GM18499 (cell line): ENCODE measurements around the gene TLR8.
"Not testable (repeated sequence)": the region's sequence is repeated elsewhere in the genome, so short reads cannot be mapped to it uniquely, and the experiment has no call there.

Source experiments
- ATAC-seq: cut with Tn5 transposase; IDR thresholded peaks from one replicate; pipeline ENCODE4 v1.9.1; 2021; ENCODE audit warnings: moderate number of reproducible peaks; ENCODE audit not compliant: insufficient read depth, unreplicated experiment

The TLR8 gene

DNA sequence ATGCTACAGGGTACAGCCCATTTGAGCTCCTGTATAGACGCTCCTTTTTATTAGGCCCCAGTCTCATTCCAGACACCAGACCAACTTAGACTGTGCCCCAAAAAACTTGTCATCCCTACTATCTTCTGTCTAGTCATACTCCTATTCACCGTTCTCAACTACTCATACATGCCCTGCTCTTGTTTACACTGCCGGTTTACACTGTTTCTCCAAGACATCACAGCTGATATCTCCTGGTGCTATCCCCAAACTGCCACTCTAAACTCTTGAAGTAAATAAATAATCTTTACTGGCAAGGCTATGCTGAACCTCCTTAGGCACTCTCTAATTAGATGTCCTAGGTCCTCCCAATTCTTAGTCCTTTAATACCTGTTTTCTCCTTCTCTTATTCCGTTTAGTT is 38.0 kb downstream of the TLR8 start:
- ATAC-seq, result not testable (repeated sequence)

DNA sequence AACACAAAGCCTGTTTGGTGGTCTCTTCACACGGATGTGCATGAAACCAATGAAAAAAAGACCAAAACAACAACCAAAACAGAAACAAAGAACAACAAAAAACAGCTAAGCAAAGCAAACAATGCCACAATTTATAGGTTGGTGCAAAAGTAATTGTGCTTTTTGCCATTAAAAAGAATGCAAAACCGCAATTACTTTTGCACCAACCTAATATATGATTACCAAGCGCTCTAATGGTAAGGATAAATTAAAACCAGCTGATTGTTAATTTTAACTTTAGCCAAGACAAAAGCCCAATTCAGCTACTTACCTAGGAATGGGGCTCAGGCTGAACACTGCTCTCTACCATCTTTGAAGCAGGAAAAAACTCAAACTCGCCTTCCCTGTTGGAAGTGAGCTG is 39.1 kb downstream of the TLR8 start:
- no peak for ATAC-seq

DNA sequence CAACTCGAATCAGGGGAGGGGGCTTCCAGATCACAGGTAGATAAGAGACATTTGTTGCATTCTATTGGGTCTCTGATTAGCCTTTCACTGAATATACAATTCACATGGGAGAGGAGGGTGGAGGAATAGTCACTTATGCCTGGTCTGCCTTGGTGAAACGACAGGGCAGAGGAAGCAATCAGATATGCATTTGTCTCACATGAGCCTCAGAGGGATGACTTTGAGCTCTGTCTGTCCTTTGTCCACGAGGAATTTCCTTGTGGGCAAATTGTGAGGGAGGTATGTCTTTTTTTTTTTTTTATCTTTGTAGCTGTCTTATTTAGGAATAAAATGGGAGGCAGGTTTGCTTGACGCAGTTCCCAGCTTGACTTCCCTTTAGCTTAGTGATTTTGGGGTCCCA is 40.0 kb downstream of the TLR8 start:
- ATAC-seq, result no peak

DNA sequence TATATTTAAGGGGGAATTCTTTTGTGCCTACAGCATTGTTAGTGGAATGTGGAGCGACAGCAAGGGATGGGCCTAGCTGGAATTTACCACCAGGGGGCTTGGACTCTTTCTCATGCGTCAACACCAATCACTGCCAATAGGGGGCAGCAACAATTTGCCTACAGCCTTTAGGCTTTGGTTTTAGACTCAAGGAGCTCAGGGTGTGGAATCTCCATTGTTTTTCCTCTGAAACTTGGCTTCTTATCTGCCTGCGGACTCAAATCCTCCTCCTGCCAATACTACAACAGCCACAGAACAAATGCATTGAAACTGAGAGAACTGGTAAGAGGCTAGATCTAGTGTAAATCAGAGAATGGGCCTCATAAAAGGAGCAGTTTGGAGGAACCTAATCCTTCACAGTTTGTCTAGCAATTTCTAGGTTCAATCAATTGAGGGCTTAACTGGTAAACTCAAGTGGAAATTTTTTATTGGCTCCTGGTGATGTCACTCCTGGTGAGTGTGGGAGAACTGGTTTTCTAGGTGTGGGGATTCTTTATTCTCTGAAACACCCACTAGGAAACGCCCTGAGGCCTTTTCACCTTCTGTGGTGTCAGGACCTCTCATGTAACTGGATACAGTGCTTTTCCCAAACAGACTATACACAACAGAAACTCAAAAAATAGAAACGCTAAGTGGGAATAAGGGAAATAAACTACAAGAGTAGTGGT is 40.6 kb downstream of the TLR8 start:
- ATAC-seq, result no peak

DNA sequence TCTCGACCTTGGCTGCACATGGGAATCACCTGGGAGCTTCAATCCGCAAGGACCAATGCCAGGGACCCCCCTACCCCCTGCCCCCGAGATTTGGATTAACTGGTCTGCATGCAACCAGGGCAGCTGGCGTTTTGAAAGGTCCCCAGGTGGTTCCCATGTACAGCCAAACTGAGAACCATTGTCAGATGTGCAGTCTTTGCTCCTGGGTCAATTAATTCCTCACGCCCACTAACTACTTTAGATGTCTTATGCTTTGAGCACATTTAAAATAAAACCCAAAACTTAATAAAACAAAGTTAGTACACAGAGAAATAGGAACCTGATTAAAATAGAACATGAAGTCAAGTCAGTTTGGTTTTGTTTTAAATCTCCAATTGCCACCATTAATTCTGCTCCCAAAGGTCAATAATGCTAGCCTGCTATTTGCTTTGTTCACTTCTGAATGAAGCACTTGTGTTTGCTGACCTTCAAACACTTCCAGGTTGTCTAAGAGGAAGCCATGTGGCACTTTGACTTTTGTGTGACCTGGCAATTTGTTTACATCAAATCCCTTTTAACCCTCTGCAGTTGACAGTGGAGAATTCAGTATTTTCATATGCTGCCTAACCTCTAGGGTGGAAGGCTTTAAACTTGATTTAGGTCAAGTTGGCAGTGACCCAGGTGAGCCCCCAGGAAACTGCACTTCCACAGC is 41.3 kb downstream of the TLR8 start:
- no peak for ATAC-seq

DNA sequence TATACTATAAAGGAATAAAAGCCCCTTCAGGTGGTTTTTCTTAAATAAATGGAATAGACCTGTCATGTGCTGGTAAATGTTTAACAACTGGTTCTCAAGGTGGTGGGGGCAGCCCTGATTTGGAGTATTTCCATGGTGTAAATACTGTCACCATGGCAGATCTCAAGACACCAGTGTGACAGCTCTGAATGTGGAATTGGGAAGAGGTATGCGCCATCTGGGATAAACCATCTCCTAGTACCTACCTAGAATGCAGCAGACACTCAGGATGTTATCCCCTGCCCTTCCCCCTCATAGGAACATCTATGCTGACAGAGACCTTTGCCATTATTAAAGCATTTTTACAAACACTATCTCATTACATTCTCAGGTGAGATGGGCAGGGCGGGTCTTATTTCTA is 42.1 kb downstream of the TLR8 start:
- no peak for ATAC-seq

DNA sequence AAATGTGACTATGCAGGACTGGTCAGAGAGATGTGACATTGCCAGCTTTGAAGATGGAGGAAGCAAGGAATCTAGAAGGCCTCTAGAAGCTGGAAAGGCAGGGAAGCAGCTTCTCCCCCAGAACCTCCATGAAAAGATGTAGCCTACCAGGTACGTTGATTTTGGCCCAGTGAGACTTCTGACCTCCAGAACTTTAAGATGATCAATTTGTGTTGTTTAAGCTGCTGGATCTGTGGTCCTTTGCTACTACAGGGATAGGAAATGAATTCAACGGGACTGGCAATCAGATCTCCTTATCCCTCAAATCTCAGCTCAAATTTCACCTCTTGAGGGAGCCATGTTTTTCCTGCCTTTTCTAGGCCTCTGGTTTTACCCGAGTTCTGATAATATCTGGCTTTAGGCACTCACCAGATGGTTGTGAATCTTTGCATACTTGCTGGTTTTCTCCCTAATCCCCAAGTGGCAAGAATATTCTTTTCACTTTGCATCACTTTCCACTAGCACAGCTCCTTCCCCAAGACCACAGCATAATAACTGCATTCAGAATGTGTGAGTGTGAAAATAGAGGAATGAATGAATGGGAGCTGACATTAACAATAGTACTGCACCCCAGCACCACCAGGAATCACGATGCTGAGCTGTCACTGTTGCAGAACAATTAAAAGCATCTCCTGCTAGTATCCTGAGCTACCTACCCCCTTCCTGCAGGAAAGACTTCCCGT is 42.9 kb downstream of the TLR8 start:
- no peak for ATAC-seq

DNA sequence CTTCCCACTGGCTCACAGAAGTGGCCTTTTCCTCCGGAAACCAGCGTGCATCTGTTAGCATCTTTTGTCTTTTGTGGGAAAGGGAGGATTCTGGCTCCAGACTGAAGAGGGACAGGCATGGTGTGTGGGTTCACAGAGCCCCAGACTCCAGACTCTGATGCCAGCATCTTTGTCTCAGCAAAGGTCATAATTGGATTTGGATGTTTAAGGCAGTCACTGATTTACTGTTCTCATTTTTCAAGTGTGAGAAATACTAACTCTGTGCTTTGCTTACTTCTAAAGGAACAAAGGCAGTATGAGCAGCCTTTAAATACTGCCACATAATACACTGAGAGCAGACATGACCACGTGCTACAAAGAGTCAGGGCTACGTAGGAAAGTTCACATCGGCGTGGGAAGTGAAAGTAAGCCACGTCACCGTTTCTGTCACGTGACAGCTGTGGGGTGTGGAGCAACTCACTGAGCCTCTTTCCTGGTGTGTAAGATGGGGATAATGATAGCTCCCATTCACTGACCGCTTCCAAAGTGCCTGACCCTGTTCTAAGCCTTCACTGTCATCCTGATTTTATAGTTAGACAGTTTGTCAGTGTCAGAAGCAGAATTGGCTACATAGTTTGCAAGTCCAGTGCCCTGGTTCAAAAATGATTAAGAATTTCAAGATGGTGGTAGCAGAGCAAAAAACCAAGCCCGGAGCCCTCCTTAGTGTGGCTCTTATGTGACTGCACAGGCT is 43.7 kb downstream of the TLR8 start:
- ATAC-seq, result peak; percentile 42

DNA sequence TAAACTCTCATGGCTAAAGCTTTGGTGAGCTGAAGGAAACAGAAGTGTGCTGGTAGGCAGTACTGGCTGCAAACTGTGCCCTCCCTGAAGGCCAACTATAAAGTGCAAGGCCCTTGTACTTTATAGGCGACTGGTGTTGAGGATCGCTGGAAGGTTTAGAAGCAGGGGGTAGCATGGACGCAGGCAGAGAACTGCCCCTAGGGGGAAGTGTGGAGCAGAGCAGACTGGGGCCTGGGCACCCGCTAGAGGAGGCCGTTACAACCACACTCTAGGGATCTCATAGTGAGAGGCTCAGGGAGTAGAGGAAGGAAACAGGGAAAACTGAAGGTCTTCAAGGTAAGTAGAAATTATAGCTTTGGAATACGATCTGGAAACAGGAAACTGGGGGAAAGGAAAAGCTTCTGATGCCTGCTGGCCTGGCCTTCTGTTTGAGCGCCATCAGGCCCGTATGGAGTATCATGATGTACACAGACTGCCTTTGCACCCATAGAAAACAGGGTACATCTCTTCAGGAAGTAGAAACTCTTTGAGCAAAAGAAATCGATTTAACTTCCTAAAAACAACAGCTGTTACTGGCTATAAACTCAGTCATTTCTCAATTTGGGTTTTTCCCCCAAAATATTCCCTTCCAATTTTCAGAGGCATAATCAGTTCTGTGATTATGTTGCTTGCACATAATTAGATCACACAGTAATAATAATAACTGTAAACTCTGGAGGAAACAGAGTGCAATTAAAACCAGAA is 44.6 kb downstream of the TLR8 start:
- peak; percentile 27 for ATAC-seq

DNA sequence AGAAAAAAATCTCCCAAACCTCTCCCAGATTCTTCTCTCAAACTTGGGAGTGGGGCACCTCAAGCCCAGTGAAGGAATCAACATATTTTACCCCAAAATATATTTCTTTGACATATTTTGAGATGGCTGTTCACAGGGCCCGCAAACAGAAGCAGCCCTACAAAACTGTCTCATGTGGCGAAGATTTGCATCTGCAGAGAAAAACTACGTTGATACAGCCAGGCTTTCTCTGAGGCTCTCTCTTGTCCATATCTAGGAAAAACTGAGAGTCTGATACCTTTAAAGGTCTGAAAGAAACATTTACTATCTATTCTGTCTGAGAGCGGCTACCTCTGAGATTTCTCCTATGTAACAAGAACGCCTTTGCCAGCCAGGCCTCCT is 45.2 kb downstream of the TLR8 start:
- ATAC-seq, result no peak

DNA sequence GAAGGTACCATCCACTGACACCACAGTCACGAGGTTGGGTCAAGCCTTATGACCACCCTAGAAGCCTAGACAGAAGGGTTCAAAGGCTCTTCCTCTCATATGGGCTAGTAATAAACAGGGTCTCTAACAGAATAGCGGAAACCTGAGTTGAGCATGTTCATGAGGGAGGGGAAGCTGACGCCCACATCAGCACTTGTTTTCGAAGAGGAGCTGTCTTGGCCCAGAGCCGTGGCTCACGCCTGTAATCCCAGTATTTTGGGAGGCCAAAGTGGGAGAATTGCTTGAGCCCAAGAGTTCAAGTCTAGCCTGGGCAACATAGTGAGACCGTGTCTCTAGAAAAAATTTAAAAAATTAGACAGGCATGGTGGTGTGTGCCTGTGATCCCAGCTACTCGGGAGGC is 47.0 kb downstream of the TLR8 start:
- ATAC-seq, result no peak

DNA sequence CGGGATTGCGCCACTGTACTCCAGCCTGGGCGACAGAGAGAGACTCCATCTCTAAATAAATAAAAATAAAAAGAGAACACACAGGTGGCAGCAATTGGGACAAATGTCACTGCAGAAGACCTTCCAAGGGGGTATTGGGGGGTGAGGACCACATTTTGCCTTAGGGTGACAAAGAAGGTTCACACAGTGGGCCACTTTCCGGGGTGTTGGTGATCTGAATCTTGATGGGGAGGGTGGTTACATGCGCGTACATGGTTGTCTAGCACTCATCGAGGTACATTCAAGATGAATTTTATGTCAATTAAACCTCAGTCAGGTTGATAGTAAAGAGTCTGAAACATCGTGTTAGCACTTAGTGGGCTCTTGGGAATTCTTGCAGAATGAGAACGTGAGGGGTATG is 48.0 kb downstream of the TLR8 start:
- no peak for ATAC-seq

DNA sequence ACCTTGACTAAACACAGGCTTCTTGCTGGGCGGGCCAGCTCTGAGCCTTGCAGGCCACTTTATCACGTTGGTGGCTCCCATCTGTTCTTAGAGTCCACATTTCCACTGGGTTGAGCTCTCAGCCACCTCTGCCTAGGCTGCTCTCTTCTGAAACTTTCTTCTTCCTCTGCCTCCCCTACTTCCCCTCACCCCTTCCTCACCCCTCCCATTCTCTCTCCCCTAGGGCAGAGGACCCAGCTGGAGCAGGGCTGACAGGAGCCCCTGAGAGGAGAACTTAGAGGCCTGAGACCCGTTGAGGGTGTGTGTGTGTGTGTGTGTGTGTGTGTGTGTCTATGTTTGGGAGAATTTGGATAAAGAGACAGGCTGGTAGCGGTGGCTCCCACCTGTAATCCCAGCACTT is 48.6 kb downstream of the TLR8 start:
- ATAC-seq, result no peak

DNA sequence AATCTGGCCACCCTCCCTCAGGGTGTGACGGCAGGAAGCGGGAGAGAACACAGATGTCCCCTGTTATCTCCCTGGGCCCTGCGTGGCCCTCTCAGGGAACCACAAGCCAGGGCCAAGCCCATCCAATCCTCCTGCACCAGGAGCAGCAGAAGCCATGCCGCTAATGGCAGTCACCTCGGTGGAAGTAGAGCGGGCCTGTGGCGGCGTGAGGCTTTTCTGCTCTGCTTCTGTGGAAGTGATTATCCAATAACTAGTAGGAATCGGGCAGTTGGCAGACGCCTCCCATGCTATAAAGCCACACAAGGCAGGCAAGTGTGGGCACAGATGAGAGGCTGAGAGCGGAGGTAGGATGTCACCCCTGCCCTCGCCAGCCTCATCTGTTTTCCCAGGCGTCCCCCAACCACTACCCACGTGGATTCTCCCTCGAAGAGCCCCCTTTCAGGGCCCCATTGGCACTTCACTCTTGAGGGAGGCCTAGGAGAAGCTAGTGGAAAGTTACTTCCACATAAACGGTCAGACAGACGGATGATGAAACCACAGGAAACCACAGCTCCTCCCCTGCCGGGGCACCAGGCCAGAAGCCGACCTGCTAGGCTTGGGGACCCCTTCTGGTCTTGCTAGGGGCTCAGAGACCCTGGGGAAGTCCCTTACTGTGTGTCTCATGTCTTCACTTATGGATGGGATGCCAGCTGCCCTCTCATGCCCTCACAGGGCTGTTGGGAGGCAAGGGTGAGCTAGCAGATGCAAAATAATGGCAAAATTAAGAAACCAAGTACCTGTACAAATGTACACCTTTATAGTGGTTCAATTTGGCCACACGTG is 49.7 kb downstream of the TLR8 start:
- ATAC-seq, result peak; percentile 38

DNA sequence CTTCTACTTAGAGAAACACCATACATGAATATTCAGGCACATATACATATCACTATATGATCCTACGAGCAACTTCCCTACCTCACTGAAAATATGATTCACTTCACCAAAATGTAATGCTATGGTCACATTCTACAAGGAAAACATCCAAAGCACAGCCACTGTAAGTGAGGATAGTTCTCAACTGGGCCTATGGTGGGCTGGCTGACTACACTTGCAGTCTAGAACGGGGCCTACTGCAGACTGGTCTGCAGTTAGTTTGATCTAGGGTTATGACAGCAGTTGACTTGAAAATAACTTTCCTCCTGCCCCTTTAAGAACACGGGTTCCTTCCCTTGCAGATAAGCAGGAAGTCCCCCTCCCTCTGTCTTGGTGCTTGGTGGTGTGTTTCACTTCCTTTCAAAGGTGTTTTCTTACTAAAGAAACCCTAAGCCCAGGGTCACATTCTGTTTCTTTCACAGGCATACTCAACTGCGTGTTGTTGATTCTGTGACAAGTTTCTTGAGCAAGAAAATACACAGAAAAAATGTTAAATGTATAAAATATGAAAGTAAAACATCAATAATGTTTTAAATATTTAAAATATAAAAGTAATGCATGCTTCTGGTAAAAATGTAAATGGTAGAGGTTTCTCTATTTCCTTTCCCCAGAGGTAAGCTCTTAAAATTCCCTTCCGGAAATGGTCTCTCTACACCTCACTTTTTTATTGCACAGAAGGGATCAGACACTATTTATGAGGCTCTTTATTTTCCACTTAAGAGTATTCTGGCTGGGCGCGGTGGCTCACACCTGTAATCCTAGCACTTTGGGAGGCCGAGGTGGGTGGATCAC is 50.5 kb downstream of the TLR8 start:
- ATAC-seq, result peak; percentile 61

DNA sequence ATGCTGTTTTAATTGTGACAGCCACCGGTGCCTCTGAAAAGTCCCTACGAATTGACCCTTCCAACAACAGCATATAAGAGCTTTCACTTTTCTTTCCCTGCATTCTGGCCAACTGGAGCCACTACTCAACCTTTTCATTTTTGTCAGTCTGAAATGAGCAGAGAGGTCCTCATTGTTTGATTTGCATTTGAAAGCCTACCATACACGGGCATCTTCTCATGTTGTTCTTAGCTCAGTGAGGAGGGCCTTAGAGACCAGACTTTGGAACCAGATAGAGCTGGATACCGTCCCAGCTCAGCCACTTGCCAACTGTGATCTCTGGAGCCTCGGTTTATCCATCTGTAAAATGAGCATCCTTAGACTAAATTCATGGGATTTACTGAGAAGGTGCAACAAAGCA is 51.6 kb downstream of the TLR8 start:
- no peak for ATAC-seq

DNA sequence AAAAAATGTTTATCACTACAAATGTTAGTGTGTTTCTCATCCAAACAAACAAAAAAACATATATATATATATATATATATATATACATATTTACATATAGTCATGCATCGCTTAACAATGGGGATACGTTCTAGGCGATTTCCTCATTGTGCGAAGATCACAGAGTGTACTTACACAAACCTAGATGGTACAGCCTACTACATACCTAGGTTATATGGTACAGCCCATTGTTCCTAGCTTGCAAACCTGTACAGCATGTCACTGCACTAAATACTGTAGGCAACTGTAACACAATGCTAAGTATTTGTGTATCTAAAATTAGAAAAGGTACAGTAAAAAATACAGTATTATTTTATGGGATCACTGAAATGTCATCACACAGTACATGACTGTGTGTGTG is 52.0 kb downstream of the TLR8 start:
- no peak for ATAC-seq

DNA sequence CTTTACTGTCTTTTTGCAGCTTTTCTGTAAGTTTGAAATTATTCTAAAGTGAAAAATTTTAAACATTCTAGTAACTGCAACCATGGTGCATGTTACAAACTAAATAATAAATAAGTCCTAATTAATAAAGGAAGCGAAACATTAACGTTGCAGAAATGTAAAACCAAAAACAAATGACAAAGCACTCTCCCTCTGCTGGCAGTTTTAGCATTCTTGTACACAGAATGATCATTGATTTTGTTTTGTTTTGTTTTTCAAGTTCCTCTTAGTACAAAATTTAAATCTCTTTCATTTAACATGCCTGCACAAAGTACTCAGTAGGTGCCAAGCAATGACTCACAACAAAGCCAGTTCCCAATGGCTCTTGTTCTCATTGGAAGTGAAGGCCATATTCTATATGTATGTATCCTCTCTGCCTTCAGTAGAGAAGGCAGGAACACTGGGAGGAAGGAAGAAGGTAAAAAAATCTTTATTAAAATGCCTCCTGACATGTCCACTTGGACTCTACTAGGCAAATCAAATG is 54.8 kb downstream of the TLR8 start:
- ATAC-seq, result no peak
